Endothelial cell of umbilical vein (primary cell): ENCODE data around the gene AP2B1. TPM values are rescaled to one million over a fixed set of nuclear protein-coding genes. Genes with fewer than 3 reads are reported as not detected.

Experiments used
- BruUV-seq: library from RNA; stranded (reverse); fragments of 400-500 nt; replicated peaks from 2 replicates; lab custom pipeline; 2021; lab: Mats Ljungman, UMichigan
- CTCF ChIA-PET: fragments of 300-600, 350-600 bp; sonication (Branson Sonifier 250); formaldehyde crosslinking; loops from one replicate; lab custom pipeline; 2021; ENCODE audit warnings: antibody characterized with exemption, inconsistent platforms; lab: Charles Lee
- POLR2A ChIA-PET: fragments of 300-600, 350-600 bp; sonication (Branson Sonifier 250); formaldehyde crosslinking; loops from one replicate; lab custom pipeline; 2021; ENCODE audit warnings: antibody characterized with exemption, inconsistent platforms; lab: Charles Lee
- DNase-seq: peaks from one replicate; pipeline ENCODE4 v3.0.0-alpha.2; 2011; ENCODE audit warnings: low read depth, low spot score
- FAIRE-seq: peaks from 2 replicates; lab custom pipeline; 2011; peaks lifted over from hg19 to GRCh38; lab: Jason Lieb, UNC
- H2AFZ ChIP-seq: 2 replicates; pipeline ENCODE4 v1.6.0; 2012; ENCODE audit warnings: low read depth, low read length, control low read depth, inconsistent platforms
- H3K27ac ChIP-seq: 2 replicates; pipeline ENCODE4 v1.5.1; 2011; ENCODE audit warnings: low read depth, mild to moderate bottlenecking, control low read depth, low read length, moderate library complexity; ENCODE audit not compliant: insufficient read depth
- H3K27me3 ChIP-seq, 2 experiments: 2 replicates each; pipeline versions ENCODE4 v1.6.0 to v1.6.1; 2011; ENCODE audit warnings: low read length in 2 of 2, mixed read lengths in 1 of 2; ENCODE audit not compliant: control insufficient read depth in 2 of 2, insufficient read depth in 2 of 2
- H3K36me3 ChIP-seq, 2 experiments: 2 replicates in 1 of 2; 3 replicates in 1 of 2; pipeline ENCODE4 v1.5.1; 2011; ENCODE audit warnings: low read length in 2 of 2, mild to moderate bottlenecking in 1 of 2, moderate library complexity in 1 of 2; ENCODE audit not compliant: control insufficient read depth in 2 of 2, insufficient read depth in 2 of 2; ENCODE audit errors: extremely low read depth in 1 of 2
- H3K4me1 ChIP-seq: 3 replicates; pipeline ENCODE4 v1.5.1; 2011; ENCODE audit warnings: mild to moderate bottlenecking, low read length; ENCODE audit not compliant: control insufficient read depth, insufficient read depth; ENCODE audit errors: extremely low read depth
- H3K4me2 ChIP-seq: 2 replicates; pipeline ENCODE4 v1.6.1; 2011; ENCODE audit warnings: low read length, control low read depth, mixed read lengths; ENCODE audit not compliant: insufficient read depth
- H3K4me3 ChIP-seq, 3 experiments: fragments of 200-600 bp in 1 of 3; sonication (generic), shearing (Covaris generic) in 1 of 3; replicated peaks in 1 of 3; 2 replicates each; pipeline ENCODE4 v1.5.1; 2011 to 2016; ENCODE audit warnings: control low read depth in 3 of 3, low read length in 3 of 3, mild to moderate bottlenecking in 2 of 3, inconsistent platforms in 1 of 3, low read depth in 1 of 3, moderate library complexity in 1 of 3; ENCODE audit not compliant: insufficient read depth in 1 of 3
- H3K79me2 ChIP-seq: 2 replicates; pipeline ENCODE4 v1.6.0; 2012; ENCODE audit warnings: low read length, inconsistent platforms; ENCODE audit not compliant: control insufficient read depth, insufficient read depth
- H3K9ac ChIP-seq: replicated peaks from 2 replicates; pipeline ENCODE3; 2011; ENCODE audit warnings: low read length, control low read depth; ENCODE audit not compliant: insufficient read depth; ENCODE audit errors: extremely low read depth
- H3K9me1 ChIP-seq: replicated peaks from 3 replicates; pipeline ENCODE4 v1.6.0; 2011; ENCODE audit warnings: mild to moderate bottlenecking, low read length; ENCODE audit not compliant: control insufficient read depth, insufficient read depth; ENCODE audit errors: extremely low read depth
- H3K9me3 ChIP-seq: replicated peaks from 2 replicates; pipeline ENCODE4 v1.5.1; 2012; ENCODE audit warnings: low read length, inconsistent platforms; ENCODE audit not compliant: control insufficient read depth, insufficient read depth
- H4K20me1 ChIP-seq: replicated peaks from 2 replicates; pipeline ENCODE3; 2011; ENCODE audit warnings: mild to moderate bottlenecking, low read length; ENCODE audit not compliant: control insufficient read depth, insufficient read depth; ENCODE audit errors: extremely low read depth
- CTCF ChIP-seq, 2 donors: IDR thresholded peaks; 1 replicate in 1 of 2; 2 replicates in 1 of 2; pipeline ENCODE4 v1.5.1; 2011; ENCODE audit warnings: low read length in 2 of 2, mild to moderate bottlenecking in 2 of 2, moderate library complexity in 2 of 2, control low read depth in 1 of 2, inconsistent platforms in 1 of 2, low read depth in 1 of 2; ENCODE audit not compliant: insufficient read depth in 1 of 2; ENCODE audit errors: extremely low read depth in 1 of 2
- EZH2 ChIP-seq: IDR thresholded peaks from 2 replicates; pipeline ENCODE4 v1.6.1; 2012; ENCODE audit warnings: borderline replicate concordance, low read depth, mild to moderate bottlenecking, moderate library complexity, low read length, inconsistent platforms; ENCODE audit not compliant: severe bottlenecking
- FOS ChIP-seq: IDR thresholded peaks from 2 replicates; pipeline ENCODE4 v1.6.1; 2011; ENCODE audit warnings: mild to moderate bottlenecking, low read length, moderate library complexity, borderline replicate concordance; ENCODE audit not compliant: insufficient read depth
- GATA2 ChIP-seq: IDR thresholded peaks from 2 replicates; pipeline ENCODE4 v1.7.0; 2011; ENCODE audit warnings: low read depth, mild to moderate bottlenecking, moderate library complexity, mixed read lengths, low read length; ENCODE audit not compliant: insufficient read length, insufficient read depth
- JUN ChIP-seq: IDR thresholded peaks from 2 replicates; pipeline ENCODE4 v1.6.1; 2011; ENCODE audit warnings: borderline replicate concordance, low read depth; ENCODE audit not compliant: insufficient read length, insufficient read depth
- MYC ChIP-seq: IDR thresholded peaks from one replicate; pipeline ENCODE4 v1.6.1; 2011; ENCODE audit warnings: mild to moderate bottlenecking, low read depth, low read length
- POLR2A ChIP-seq: IDR thresholded peaks from 2 replicates; pipeline ENCODE4 v1.6.1; 2012; ENCODE audit warnings: low read depth, mild to moderate bottlenecking, control low read depth, low read length
- POLR2AphosphoS5 ChIP-seq: IDR thresholded peaks from 2 replicates; pipeline ENCODE4 v1.6.1; 2012; ENCODE audit warnings: low read depth, mild to moderate bottlenecking, control low read depth, low read length, moderate library complexity; ENCODE audit not compliant: insufficient read depth
- dilution Hi-C: fragments of 300-500 bp; cut with MboI; formaldehyde crosslinking; loops from one replicate; pipeline ENCODE4 v1.15.0; 2019; ENCODE audit warnings: low sequenced_read_pairs; ENCODE audit not compliant: extremely low pct_ligation_motif_present
- intact Hi-C: fragments of 100-400 bp; cut with micrococcal nuclease; formaldehyde crosslinking; loops from one replicate; pipeline ENCODE4 v1.10.0; 2022
- polyA plus RNA-seq, 4 experiments: library from polyadenylated mRNA; depleted of rRNA in 3 of 4; stranded (reverse) in 3 of 4; unstranded in 1 of 4; fragments of >200 nt; gene quantifications; 2 replicates each; pipeline versions ENCODE4 v1.2.1 to v1.2.3, GENCODE V29; 2011 to 2012; ENCODE audit warnings: missing spikeins in 1 of 4
- total RNA-seq: library from RNA; stranded (reverse); gene quantifications from 2 replicates; pipeline ENCODE4 v1.2.3, GENCODE V29; 2021
- TF ChIP-seq, protein P1 (sequence below): IDR thresholded peaks from 2 replicates; pipeline ENCODE4 v1.6.1; 2011; ENCODE audit not compliant: insufficient read depth, insufficient read length

The AP2B1 gene
- total and polyA plus RNA-seq, 2 donors (not counting 3 experiments of a cell fraction or from before 2014, with no cell fraction given), result 106 to 198 TPM

GRCh38 chr17:35614810-35615209, 27.7 kb downstream of the AP2B1 start:
- CTCF ChIA-PET, result interaction anchor here (0.9 to 7.8 kb wide), 8 partner anchors 10 to 149 kb away, joined by 3 to 270 read pairs (median 5); partner anchors contain the start of gene PEX12
- Histone ChIP-seq H3K36me3 (peaks cover 0 to 11% of the 10 kb centered on the region in 2 experiments), H3K4me1 (peaks cover 5% of the 10 kb centered on the region), H3K9me1 (no peaks in the 10 kb centered on the region), H2AFZ (no peak overlapping the region), H3K4me2 (no peak overlapping the region), H3K27me3 (no peaks in the 10 kb centered on the region), H4K20me1 (no peaks in the 10 kb centered on the region), H3K79me2 (peaks cover 26% of the 10 kb centered on the region), H3K4me3 (no peak overlapping the region), H3K9ac (no peak overlapping the region), H3K9me3 (no peaks in the 10 kb centered on the region), H3K27ac (no peak overlapping the region)
- intact Hi-C loops, result no loop called here
- POLR2A ChIA-PET, result no interaction called here
- TF ChIP-seq FOS, result no peak
- no peak for TF ChIP-seq CTCF (IDR thresholded peaks at IDR 0.05; ENCODE audit: extremely low read depth in 1 of 2, insufficient read depth in 1 of 2, low read depth in 1 of 2, low read length in 2 of 2)
- TF ChIP-seq GATA2, result no peak
- TF ChIP-seq MYC, result no peak
- TF ChIP-seq EZH2, result no peak
- TF ChIP-seq JUN, result no peak
- no peak for TF ChIP-seq POLR2AphosphoS5
- TF ChIP-seq, protein P1, sequence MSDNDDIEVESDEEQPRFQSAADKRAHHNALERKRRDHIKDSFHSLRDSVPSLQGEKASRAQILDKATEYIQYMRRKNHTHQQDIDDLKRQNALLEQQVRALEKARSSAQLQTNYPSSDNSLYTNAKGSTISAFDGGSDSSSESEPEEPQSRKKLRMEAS, result no peak
- no peak for TF ChIP-seq POLR2A
- BruUV-seq, result no TSS peak
- FAIRE-seq (no peak), DNase-seq (no peak)
- dilution Hi-C loops, result loop anchor here (25.0 kb wide), 1 partner anchor 122 kb away; the partner anchor contains the start of gene RASL10B
